GM10266 (cell line): Measurements from ENCODE around the gene FURIN.

Experiments
- DNase-seq: peaks from one replicate; pipeline ENCODE4 v3.0.0; 2012; ENCODE audit errors: extremely low spot score
- CTCF ChIP-seq: IDR thresholded peaks from 2 replicates; pipeline ENCODE4 v1.5.1; 2012; ENCODE audit warnings: mild to moderate bottlenecking, low read depth; ENCODE audit not compliant: control insufficient read depth, insufficient read depth; ENCODE audit errors: missing control alignments

The FURIN gene

GRCh38 chr15:90890839-90891238 lies 22.5 kb downstream of the FURIN start:
- no peak for DNase-seq
- TF ChIP-seq CTCF = no peak

DNA sequence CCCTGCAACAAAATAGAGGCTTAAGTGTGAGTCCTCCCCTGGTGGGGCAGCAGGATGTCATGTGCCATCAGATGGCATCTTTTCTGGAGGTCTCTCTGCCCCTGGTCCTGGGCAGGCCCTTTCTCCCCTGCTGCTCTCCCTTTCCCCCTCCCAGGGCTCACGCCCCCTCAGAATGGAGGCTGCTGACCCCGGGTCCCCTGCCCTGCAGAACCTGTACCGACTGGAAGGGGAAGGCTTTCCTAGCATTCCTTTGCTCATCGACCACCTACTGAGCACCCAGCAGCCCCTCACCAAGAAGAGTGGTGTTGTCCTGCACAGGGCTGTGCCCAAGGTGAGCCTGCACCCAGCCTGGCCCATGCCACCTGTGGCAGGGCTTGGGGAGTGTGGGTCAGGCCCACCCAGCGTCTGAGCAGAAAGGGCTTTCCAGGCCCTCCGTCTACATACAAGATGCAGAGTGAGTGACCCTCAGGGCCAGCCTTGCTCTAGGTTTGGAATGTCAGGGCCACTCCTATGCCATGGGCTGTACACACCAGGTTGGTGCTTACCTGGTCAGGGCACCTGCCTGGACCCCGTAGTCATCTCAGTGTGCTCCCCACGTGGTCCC lies 23.1 kb downstream of the FURIN start:
- TF ChIP-seq CTCF = no peak
- DNase-seq = no peak

- no peak for TF ChIP-seq CTCF
- no peak for DNase-seq
These were observed 23.6 kb downstream of the FURIN start for GRCh38 chr15:90892023-90892422.

GRCh38 chr15:90892498-90893174 lies 24.2 kb downstream of the FURIN start:
- no peak for DNase-seq
- no peak for TF ChIP-seq CTCF

GRCh38 chr15:90893175-90894090 lies 25.0 kb downstream of the FURIN start:
- TF ChIP-seq CTCF = peak; percentile 17
- no peak for DNase-seq

GRCh38 chr15:90895571-90896117 lies 27.3 kb downstream of the FURIN start:
- no peak for DNase-seq
- TF ChIP-seq CTCF = no peak

- peak; percentile 59 for DNase-seq
These were observed 28.8 kb downstream of the FURIN start for GRCh38 chr15:90897131-90897655.
